IMR-90 (cell line): ENCODE results near the gene DAAM1. TPM values are rescaled to one million over a fixed set of nuclear protein-coding genes. Genes with fewer than 3 reads are reported as not detected.

Experiments used
- ATAC-seq: fragments of 200-7000 bp; cut with Tn5 transposase; 2 replicates; pipeline ENCODE4 v1.9.1; 2020; ENCODE audit warnings: low read depth, mild to moderate bottlenecking, moderate library complexity
- BruUV-seq: library from RNA; stranded (reverse); fragments of 400-500 nt; replicated peaks from 2 replicates; lab custom pipeline; 2021; lab: Mats Ljungman, UMichigan
- CTCF ChIA-PET: fragments of 300-600 bp; formaldehyde crosslinking; extraction: SDS; loops from one replicate; lab custom pipeline; 2021; ENCODE audit warnings: antibody characterized with exemption; lab: Yijun Ruan, JAX
- POLR2A ChIA-PET: fragments of 300-600 bp; sonication (Branson Sonifier 250); formaldehyde crosslinking; loops from one replicate; lab custom pipeline; 2022; ENCODE audit warnings: antibody characterized with exemption; ENCODE audit not compliant: unreplicated experiment; lab: Charles Lee
- DNase-seq: peaks from one replicate; pipeline ENCODE4 v3.0.0; 2013
- H2AFZ ChIP-seq: replicated peaks from 2 replicates; pipeline ENCODE3; 2013; ENCODE audit warnings: low read length, mild to moderate bottlenecking; ENCODE audit not compliant: poor library complexity
- H2AK5ac ChIP-seq: 2 replicates; pipeline ENCODE4 v1.6.1; 2013; ENCODE audit warnings: low read depth, low read length, inconsistent platforms
- H2AK9ac ChIP-seq: replicated peaks from 2 replicates; pipeline ENCODE3; 2013; ENCODE audit warnings: mild to moderate bottlenecking, low read depth, low read length, moderate library complexity; ENCODE audit not compliant: poor library complexity
- H2BK120ac ChIP-seq: 2 replicates; pipeline ENCODE4 v1.6.1; 2013; ENCODE audit warnings: low read depth, low read length, inconsistent platforms
- H2BK15ac ChIP-seq: 3 replicates; pipeline ENCODE4 v1.6.1; 2013; ENCODE audit warnings: low read depth, low read length, inconsistent platforms
- H2BK20ac ChIP-seq: 2 replicates; pipeline ENCODE4 v1.6.1; 2013; ENCODE audit warnings: low read depth, mild to moderate bottlenecking, inconsistent platforms, low read length, moderate library complexity
- H2BK5ac ChIP-seq: 2 replicates; pipeline ENCODE4 v1.6.1; 2013; ENCODE audit warnings: mild to moderate bottlenecking, low read depth, low read length, inconsistent platforms; ENCODE audit not compliant: poor library complexity, severe bottlenecking
- H3K14ac ChIP-seq: replicated peaks from 2 replicates; pipeline ENCODE4 v1.6.1; 2013; ENCODE audit warnings: low read depth, low read length, inconsistent platforms
- H3K18ac ChIP-seq: 2 replicates; pipeline ENCODE4 v1.6.1; 2013; ENCODE audit warnings: low read depth, low read length, control low read depth
- H3K23ac ChIP-seq: 2 replicates; pipeline ENCODE4 v1.6.1; 2013; ENCODE audit warnings: low read depth, low read length, inconsistent platforms
- H3K27ac ChIP-seq: 2 replicates; pipeline ENCODE4 v1.5.1; 2013; ENCODE audit warnings: mild to moderate bottlenecking, control low read depth, low read length; ENCODE audit not compliant: insufficient read depth
- H3K27me3 ChIP-seq: 2 replicates; pipeline ENCODE4 v1.6.1; 2013; ENCODE audit warnings: low read length; ENCODE audit not compliant: control insufficient read depth, insufficient read depth
- H3K36me3 ChIP-seq: 2 replicates; pipeline ENCODE4 v1.6.1; 2013; ENCODE audit warnings: low read length, mixed read lengths; ENCODE audit not compliant: control insufficient read depth, insufficient read depth
- H3K4ac ChIP-seq: 2 replicates; pipeline ENCODE4 v1.6.1; 2013; ENCODE audit warnings: low read depth, low read length, inconsistent platforms
- H3K4me1 ChIP-seq: 2 replicates; pipeline ENCODE4 v1.6.1; 2013; ENCODE audit warnings: low read length, mixed read lengths; ENCODE audit not compliant: control insufficient read depth, insufficient read depth
- H3K4me2 ChIP-seq: 2 replicates; pipeline ENCODE4 v1.6.1; 2013; ENCODE audit warnings: low read depth, mild to moderate bottlenecking, control low read depth, low read length, moderate library complexity
- H3K4me3 ChIP-seq: 2 replicates; pipeline ENCODE4 v1.5.1; 2013; ENCODE audit warnings: low read depth, mild to moderate bottlenecking, control low read depth, low read length, moderate library complexity; ENCODE audit not compliant: insufficient read depth
- H3K56ac ChIP-seq: 2 replicates; pipeline ENCODE4 v1.6.1; 2013; ENCODE audit warnings: low read length, inconsistent platforms; ENCODE audit not compliant: insufficient read depth; ENCODE audit errors: extremely low read depth
- H3K79me1 ChIP-seq, 2 experiments: 2 replicates each; pipeline ENCODE4 v1.6.1; 2013; ENCODE audit warnings: low read length in 2 of 2, inconsistent platforms in 1 of 2, low read depth in 1 of 2
- H3K9ac ChIP-seq: 2 replicates; pipeline ENCODE4 v1.6.1; 2013; ENCODE audit warnings: low read depth, low read length, control low read depth
- H3K9me1 ChIP-seq: 2 replicates; pipeline ENCODE4 v1.6.1; 2013; ENCODE audit warnings: low read length, inconsistent platforms; ENCODE audit not compliant: insufficient read depth
- H3K9me3 ChIP-seq: 2 replicates; pipeline ENCODE4 v1.6.1; 2013; ENCODE audit warnings: low read length; ENCODE audit not compliant: control insufficient read depth, insufficient read depth
- H4K20me1 ChIP-seq: 2 replicates; pipeline ENCODE4 v1.6.1; 2013; ENCODE audit warnings: low read length, inconsistent platforms; ENCODE audit not compliant: insufficient read depth
- H4K5ac ChIP-seq: 2 replicates; pipeline ENCODE4 v1.6.1; 2013; ENCODE audit warnings: mild to moderate bottlenecking, low read depth, low read length, control low read depth
- H4K8ac ChIP-seq, 2 experiments: 2 replicates each; pipeline ENCODE4 v1.6.1; 2013; ENCODE audit warnings: low read depth in 2 of 2, low read length in 2 of 2, control low read depth in 1 of 2, inconsistent platforms in 1 of 2
- H4K91ac ChIP-seq: 2 replicates; pipeline ENCODE4 v1.6.1; 2013; ENCODE audit warnings: low read depth, low read length, inconsistent platforms; ENCODE audit not compliant: insufficient read depth
- BHLHE40 ChIP-seq: fragments of 150-350 bp; IDR thresholded peaks from 2 replicates; pipeline ENCODE4 v1.6.1; 2016; ENCODE audit warnings: mild to moderate bottlenecking, low read depth, low read length
- CEBPB ChIP-seq: IDR thresholded peaks from 2 replicates; pipeline ENCODE4 v1.6.1; 2012; ENCODE audit warnings: low read depth, low read length, improper control_type of control experiment
- CHD1 ChIP-seq: IDR thresholded peaks from 2 replicates; pipeline ENCODE4 v1.6.1; 2012; ENCODE audit warnings: low read depth, low read length, improper control_type of control experiment
- CTCF ChIP-seq: conservative IDR thresholded peaks from 2 replicates; pipeline ENCODE4 v1.5.1; 2012; ENCODE audit warnings: mild to moderate bottlenecking, low read depth, low read length, improper control_type of control experiment
- ELK1 ChIP-seq: fragments of 150-350 bp; IDR thresholded peaks from 2 replicates; pipeline ENCODE4 v1.6.1; 2016; ENCODE audit warnings: low read depth, mild to moderate bottlenecking, low read length, moderate library complexity, borderline replicate concordance
- FOS ChIP-seq: fragments of 150-350 bp; IDR thresholded peaks from 2 replicates; pipeline ENCODE4 v1.6.1; 2016; ENCODE audit warnings: low read depth, low read length
- MAFK ChIP-seq: IDR thresholded peaks from 2 replicates; pipeline ENCODE4 v1.6.1; 2012; ENCODE audit warnings: low read depth, low read length, improper control_type of control experiment
- MAZ ChIP-seq: IDR thresholded peaks from 2 replicates; pipeline ENCODE4 v1.6.1; 2012; ENCODE audit warnings: low read depth, mild to moderate bottlenecking, low read length, improper control_type of control experiment, moderate library complexity, borderline replicate concordance
- MXI1 ChIP-seq: IDR thresholded peaks from 2 replicates; pipeline ENCODE4 v1.6.1; 2012; ENCODE audit warnings: low read depth, mild to moderate bottlenecking, low read length, moderate library complexity, borderline replicate concordance
- NFE2L2 ChIP-seq: fragments of 150-350 bp; IDR thresholded peaks from 2 replicates; pipeline ENCODE4 v1.6.1; 2016; ENCODE audit warnings: low read depth, mild to moderate bottlenecking, low read length
- POLR2A ChIP-seq: IDR thresholded peaks from 2 replicates; pipeline ENCODE4 v1.6.1; 2012; ENCODE audit warnings: mild to moderate bottlenecking, low read depth, low read length
- RAD21 ChIP-seq: IDR thresholded peaks from 2 replicates; pipeline ENCODE4 v1.6.1; 2012; ENCODE audit warnings: low read length, improper control_type of control experiment
- RCOR1 ChIP-seq: IDR thresholded peaks from 2 replicates; pipeline ENCODE4 v1.6.1; 2012; ENCODE audit warnings: mild to moderate bottlenecking, low read length, improper control_type of control experiment; ENCODE audit not compliant: insufficient replicate concordance
- RFX5 ChIP-seq: IDR thresholded peaks from 2 replicates; pipeline ENCODE4 v1.8.0; 2012; ENCODE audit warnings: low read depth, mild to moderate bottlenecking, low read length, moderate library complexity
- SMC3 ChIP-seq: fragments of 150-350 bp; IDR thresholded peaks from 2 replicates; pipeline ENCODE4 v1.6.1; 2016; ENCODE audit warnings: low read depth, mild to moderate bottlenecking, antibody characterized with exemption, low read length, moderate library complexity
- WGBS, 2 experiments: methylation state at CpG; one replicate each; pipeline versions ENCODE4 v1.1.5 to v1.1.7; 2013; ENCODE audit warnings: missing lambda C conversion rate in 2 of 2; ENCODE audit not compliant: insufficient read length in 1 of 2; ENCODE audit errors: extremely low coverage in 2 of 2; 5-methylcytosine and 5-hydroxymethylcytosine counted together
- dilution Hi-C: fragments of 300-500 bp; cut with HindIII; formaldehyde crosslinking; loops from one replicate; pipeline ENCODE4 v1.14.3; 2018; ENCODE audit warnings: low sequenced_read_pairs; ENCODE audit not compliant: unreplicated experiment
- in situ Hi-C: fragments of 300-500 bp; cut with MboI; formaldehyde crosslinking; loops from 3 replicates; pipeline ENCODE4 v1.14.3; 2019; ENCODE audit warnings: low sequenced_read_pairs, inconsistent platforms, mixed read lengths
- intact Hi-C: fragments of 100-400 bp; cut with micrococcal nuclease; formaldehyde crosslinking; loops from 2 replicates; pipeline ENCODE4 v1.10.0; 2022
- polyA plus RNA-seq, 3 experiments: library from polyadenylated mRNA; depleted of rRNA; stranded (reverse); fragments of >200 nt; gene quantifications; 2 replicates each; pipeline ENCODE4 v1.2.3, GENCODE V29; 2012; ENCODE audit warnings: low replicate concordance in 1 of 3
- total RNA-seq: library from RNA; depleted of rRNA; stranded (reverse); fragments of >200 nt; gene quantifications from 2 replicates; pipeline ENCODE4 v1.2.3, GENCODE V29; 2012
- TF ChIP-seq, protein P1 (sequence below): fragments of 150-350 bp; IDR thresholded peaks from 2 replicates; pipeline ENCODE4 v1.6.1; 2017; ENCODE audit warnings: mild to moderate bottlenecking, antibody characterized with exemption, low read length, low read depth

DAAM1 gene
- total and polyA plus RNA-seq, 2 of the 4 experiments (the other 2 are of a cell fraction) = 4.8 to 5.4 TPM

GRCh38 chr14:59277659-59278058 lies 89.2 kb downstream of the DAAM1 start:
- Histone ChIP-seq H4K8ac (peak overlapping the region in 1 of 2 experiments; percentile 56; a peak in 1 of 4 replicates), H3K4me3 (no peak overlapping the region), H3K4me2 (no peak overlapping the region), H3K9ac (no peak overlapping the region), H3K9me3 (no peaks in the 10 kb centered on the region), H3K9me1 (peaks cover 12% of the 10 kb centered on the region), H3K14ac (no peak overlapping the region), H3K27me3 (no peaks in the 10 kb centered on the region), H3K23ac (no peak overlapping the region), H2BK120ac (peak overlapping the region; percentile 70), H2AFZ (no peak overlapping the region), H4K5ac (no peak overlapping the region), H4K20me1 (no peaks in the 10 kb centered on the region), H2BK5ac (peak overlapping the region; percentile 73), H3K36me3 (no peaks in the 10 kb centered on the region), H3K4ac (peak overlapping the region; percentile 65; the same call in 1 of the 2 replicates), H4K91ac (no peak overlapping the region), H3K4me1 (peaks cover 25% of the 10 kb centered on the region), H2BK20ac (0 out of 2 replicates have a peak overlapping the region, but pooled peaks have one; percentile 38), H3K18ac (no peak overlapping the region; the same call in 1 of the 2 replicates), H2AK5ac (peak overlapping the region; percentile 41; the same call in 1 of the 2 replicates), H3K27ac (no peak overlapping the region), H3K79me1 (no peaks in the 10 kb centered on the region), H2AK9ac (no peak overlapping the region), H2BK15ac (no peak overlapping the region; the same call in 2 of the 3 replicates), H3K56ac (no peak overlapping the region)
- no peak for ATAC-seq
- ChIA-PET CTCF (no interaction called here), POLR2A (no interaction called here)
- TF ChIP-seq CEBPB (no peak), NFE2L2 (no peak), RFX5 (no peak), FOS (no peak), CTCF (no peak), RCOR1 (no peak), MAFK (no peak), RAD21 (no peak), POLR2A (no peak), SMC3 (no peak), CHD1 (no peak), MXI1 (no peak), ELK1 (no peak), BHLHE40 (no peak), MAZ (no peak)
- TF ChIP-seq, protein P1, sequence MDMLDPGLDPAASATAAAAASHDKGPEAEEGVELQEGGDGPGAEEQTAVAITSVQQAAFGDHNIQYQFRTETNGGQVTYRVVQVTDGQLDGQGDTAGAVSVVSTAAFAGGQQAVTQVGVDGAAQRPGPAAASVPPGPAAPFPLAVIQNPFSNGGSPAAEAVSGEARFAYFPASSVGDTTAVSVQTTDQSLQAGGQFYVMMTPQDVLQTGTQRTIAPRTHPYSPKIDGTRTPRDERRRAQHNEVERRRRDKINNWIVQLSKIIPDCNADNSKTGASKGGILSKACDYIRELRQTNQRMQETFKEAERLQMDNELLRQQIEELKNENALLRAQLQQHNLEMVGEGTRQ = no peak
- dilution Hi-C loops (no loop called here), intact Hi-C loops (loop anchor here (2.0 kb wide), 1 partner anchor 161 kb away; no protein-coding TSS in a partner anchor), in situ Hi-C loops (no loop called here)
- DNase-seq = no peak
- no TSS peak for BruUV-seq
- no CpG with 5 or more reads among the region's 2 CpGs for WGBS, 2 experiments
